ENCODE data around the gene PRKCB. TPM values are rescaled to one million over a fixed set of nuclear protein-coding genes. Genes with fewer than 3 reads are reported as not detected.

The PRKCB gene
- polyA plus RNA-seq, 1 donor (not counting 4 experiments of a cell fraction or from before 2014, with no cell fraction given) = 0.18 TPM

GRCh38 chr16:23842137-23842600 lies 6.4 kb downstream of the PRKCB start:
- FAIRE-seq (no peak), DNase-seq (ENCODE audit: low read depth, low spot score) (no peak)
- no peaks in the 10 kb centered on the region for H3K9me1 ChIP-seq (ENCODE audit: control insufficient read depth, extremely low read depth, insufficient read depth, low read length)
- H3K4me2 ChIP-seq (ENCODE audit: control insufficient read depth, extremely low read depth, insufficient read depth, low read depth, low read length) = no peak overlapping the region
- no peaks in the 10 kb centered on the region for H3K36me3 ChIP-seq (ENCODE audit: control insufficient read depth in 2 of 2, extremely low read depth in 1 of 2, insufficient read depth in 2 of 2, low read length in 2 of 2)
- TF ChIP-seq EZH2 (IDR thresholded peaks at IDR 0.05; ENCODE audit: low read length) = no peak
- TF ChIP-seq, protein P1, sequence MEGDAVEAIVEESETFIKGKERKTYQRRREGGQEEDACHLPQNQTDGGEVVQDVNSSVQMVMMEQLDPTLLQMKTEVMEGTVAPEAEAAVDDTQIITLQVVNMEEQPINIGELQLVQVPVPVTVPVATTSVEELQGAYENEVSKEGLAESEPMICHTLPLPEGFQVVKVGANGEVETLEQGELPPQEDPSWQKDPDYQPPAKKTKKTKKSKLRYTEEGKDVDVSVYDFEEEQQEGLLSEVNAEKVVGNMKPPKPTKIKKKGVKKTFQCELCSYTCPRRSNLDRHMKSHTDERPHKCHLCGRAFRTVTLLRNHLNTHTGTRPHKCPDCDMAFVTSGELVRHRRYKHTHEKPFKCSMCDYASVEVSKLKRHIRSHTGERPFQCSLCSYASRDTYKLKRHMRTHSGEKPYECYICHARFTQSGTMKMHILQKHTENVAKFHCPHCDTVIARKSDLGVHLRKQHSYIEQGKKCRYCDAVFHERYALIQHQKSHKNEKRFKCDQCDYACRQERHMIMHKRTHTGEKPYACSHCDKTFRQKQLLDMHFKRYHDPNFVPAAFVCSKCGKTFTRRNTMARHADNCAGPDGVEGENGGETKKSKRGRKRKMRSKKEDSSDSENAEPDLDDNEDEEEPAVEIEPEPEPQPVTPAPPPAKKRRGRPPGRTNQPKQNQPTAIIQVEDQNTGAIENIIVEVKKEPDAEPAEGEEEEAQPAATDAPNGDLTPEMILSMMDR (optimal IDR thresholded peaks at IDR 0.05 in 1 of 3, IDR thresholded peaks at IDR 0.05 in 1 of 3, conservative IDR thresholded peaks at IDR 0.05 in 1 of 3; ENCODE audit: extremely low read depth in 1 of 3, insufficient read depth in 2 of 3, low read length in 3 of 3) = no peak
- no peak overlapping the region for H3K9ac ChIP-seq (ENCODE audit: control insufficient read depth, extremely low read depth, insufficient read depth, low read length)
- no peaks in the 10 kb centered on the region for H4K20me1 ChIP-seq (ENCODE audit: control insufficient read depth, extremely low read depth, insufficient read depth, low read length)
- no peaks in the 10 kb centered on the region for H3K4me1 ChIP-seq (ENCODE audit: control insufficient read depth, extremely low read depth, insufficient read depth, low read length)
- H2AFZ ChIP-seq (ENCODE audit: control insufficient read depth, low read length) = no peak overlapping the region
- peaks cover 15% of the 10 kb centered on the region for H3K27me3 ChIP-seq (ENCODE audit: control insufficient read depth, extremely low read depth, insufficient read depth, low read length)
- dilution Hi-C loops (cut with MboI; ENCODE audit: extremely low pct_ligation_motif_present, low sequenced_read_pairs) = no loop called here
- no peaks in the 10 kb centered on the region for H3K79me2 ChIP-seq (ENCODE audit: control insufficient read depth, insufficient read depth, low read length)
- H3K27ac ChIP-seq (ENCODE audit: control insufficient read depth, insufficient read depth, low read length) = no peak overlapping the region
- H3K9me3 ChIP-seq (ENCODE audit: control insufficient read depth, low read depth, low read length) = no peaks in the 10 kb centered on the region
- no peak overlapping the region for H3K4me3 ChIP-seq (ENCODE audit: control insufficient read depth in 2 of 3, extremely low read depth in 1 of 3, insufficient read depth in 2 of 3, low read depth in 1 of 3, low read length in 3 of 3)

DNA sequence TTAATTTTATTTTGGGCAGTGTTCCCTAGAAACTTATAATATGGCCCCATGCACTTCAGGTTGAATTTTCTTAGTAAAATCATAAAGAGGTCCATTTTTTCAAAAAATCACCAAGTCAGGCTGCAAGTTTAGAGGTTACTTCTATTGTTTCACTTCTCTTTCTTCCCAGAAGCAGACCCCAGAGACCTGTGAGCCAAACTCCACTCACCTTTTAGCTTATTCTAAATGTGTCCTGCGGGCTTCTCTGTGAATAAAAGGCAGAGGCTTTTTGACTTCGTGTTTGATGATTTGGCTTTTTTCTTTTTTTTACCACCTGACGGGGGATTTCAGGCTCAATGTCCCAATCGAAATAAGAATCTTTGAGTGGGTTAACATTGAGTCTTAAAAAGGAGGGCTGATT lies 7.4 kb downstream of the PRKCB start:
- Histone ChIP-seq H3K27me3 (ENCODE audit: control insufficient read depth, extremely low read depth, insufficient read depth, low read length) (peaks cover 5% of the 10 kb centered on the region), H4K20me1 (ENCODE audit: control insufficient read depth, extremely low read depth, insufficient read depth, low read length) (no peaks in the 10 kb centered on the region), H3K4me3 (ENCODE audit: control insufficient read depth in 2 of 3, extremely low read depth in 1 of 3, insufficient read depth in 2 of 3, low read depth in 1 of 3, low read length in 3 of 3) (no peak overlapping the region), H3K36me3 (ENCODE audit: control insufficient read depth in 2 of 2, extremely low read depth in 1 of 2, insufficient read depth in 2 of 2, low read length in 2 of 2) (no peaks in the 10 kb centered on the region), H3K4me1 (ENCODE audit: control insufficient read depth, extremely low read depth, insufficient read depth, low read length) (no peaks in the 10 kb centered on the region), H2AFZ (ENCODE audit: control insufficient read depth, low read length) (no peak overlapping the region), H3K9ac (ENCODE audit: control insufficient read depth, extremely low read depth, insufficient read depth, low read length) (no peak overlapping the region), H3K79me2 (ENCODE audit: control insufficient read depth, insufficient read depth, low read length) (no peaks in the 10 kb centered on the region), H3K9me3 (ENCODE audit: control insufficient read depth, low read depth, low read length) (no peaks in the 10 kb centered on the region), H3K9me1 (ENCODE audit: control insufficient read depth, extremely low read depth, insufficient read depth, low read length) (no peaks in the 10 kb centered on the region), H3K27ac (ENCODE audit: control insufficient read depth, insufficient read depth, low read length) (no peak overlapping the region), H3K4me2 (ENCODE audit: control insufficient read depth, extremely low read depth, insufficient read depth, low read depth, low read length) (no peak overlapping the region)
- dilution Hi-C loops (cut with MboI; ENCODE audit: extremely low pct_ligation_motif_present, low sequenced_read_pairs) = no loop called here
- FAIRE-seq (no peak), DNase-seq (ENCODE audit: low read depth, low spot score) (no peak)
- TF ChIP-seq EZH2 (IDR thresholded peaks at IDR 0.05; ENCODE audit: low read length) = no peak
- TF ChIP-seq, protein P1 (optimal IDR thresholded peaks at IDR 0.05 in 1 of 3, IDR thresholded peaks at IDR 0.05 in 1 of 3, conservative IDR thresholded peaks at IDR 0.05 in 1 of 3; ENCODE audit: extremely low read depth in 1 of 3, insufficient read depth in 2 of 3, low read length in 3 of 3) = no peak

Data from keratinocyte (primary cell).